GM19099 (cell line): ENCODE results near the gene RSAD1.

ENCODE experiments used
- POLR2A ChIP-seq: IDR thresholded peaks from 3 replicates; pipeline ENCODE4 v1.6.1; 2011; ENCODE audit warnings: low read depth; ENCODE audit not compliant: insufficient read length; ENCODE audit errors: extremely low read depth

RSAD1 gene

DNA sequence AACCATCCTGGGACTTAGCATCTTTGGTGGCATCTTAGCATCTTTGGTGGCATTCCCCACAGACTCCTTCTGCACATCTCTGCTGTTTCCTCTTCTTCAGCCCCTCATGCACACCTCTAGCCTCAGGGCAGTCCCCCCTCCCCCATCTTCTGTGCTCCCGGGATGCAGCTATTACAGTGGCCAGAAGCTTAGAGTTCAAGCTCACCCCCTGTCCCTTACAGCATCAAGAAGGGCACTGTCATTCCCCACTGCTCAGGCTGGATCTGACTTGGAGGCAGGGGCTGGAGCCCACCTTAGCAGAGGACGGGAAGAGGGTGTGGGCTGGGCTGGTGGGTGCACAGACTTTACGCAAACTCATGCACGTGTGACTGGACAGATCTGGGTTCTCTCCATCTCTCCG lies 54.5 kb downstream of the RSAD1 start:
- TF ChIP-seq POLR2A, result no peak

DNA sequence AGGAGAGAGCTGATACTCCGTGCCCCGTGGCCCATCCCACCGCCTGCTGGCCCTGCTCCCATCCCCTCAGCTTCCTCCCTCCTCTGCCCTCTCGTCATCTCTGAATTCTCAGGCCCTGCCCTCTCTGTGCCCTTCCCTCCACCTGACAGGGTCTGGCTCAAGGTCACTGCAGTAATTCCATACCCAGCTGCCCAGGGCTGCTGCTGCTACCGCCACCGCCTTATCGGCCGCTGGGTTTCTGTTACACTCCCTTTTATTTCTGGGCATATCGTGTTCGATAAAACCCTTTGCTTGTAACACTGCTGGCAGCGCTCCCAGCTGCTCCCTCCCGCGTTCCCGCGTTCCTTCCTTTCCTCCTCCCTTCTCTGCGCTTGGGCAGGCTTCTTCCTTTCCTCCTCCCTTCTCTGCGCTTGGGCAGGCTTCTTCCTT lies 55.1 kb downstream of the RSAD1 start:
- no peak for TF ChIP-seq POLR2A

DNA sequence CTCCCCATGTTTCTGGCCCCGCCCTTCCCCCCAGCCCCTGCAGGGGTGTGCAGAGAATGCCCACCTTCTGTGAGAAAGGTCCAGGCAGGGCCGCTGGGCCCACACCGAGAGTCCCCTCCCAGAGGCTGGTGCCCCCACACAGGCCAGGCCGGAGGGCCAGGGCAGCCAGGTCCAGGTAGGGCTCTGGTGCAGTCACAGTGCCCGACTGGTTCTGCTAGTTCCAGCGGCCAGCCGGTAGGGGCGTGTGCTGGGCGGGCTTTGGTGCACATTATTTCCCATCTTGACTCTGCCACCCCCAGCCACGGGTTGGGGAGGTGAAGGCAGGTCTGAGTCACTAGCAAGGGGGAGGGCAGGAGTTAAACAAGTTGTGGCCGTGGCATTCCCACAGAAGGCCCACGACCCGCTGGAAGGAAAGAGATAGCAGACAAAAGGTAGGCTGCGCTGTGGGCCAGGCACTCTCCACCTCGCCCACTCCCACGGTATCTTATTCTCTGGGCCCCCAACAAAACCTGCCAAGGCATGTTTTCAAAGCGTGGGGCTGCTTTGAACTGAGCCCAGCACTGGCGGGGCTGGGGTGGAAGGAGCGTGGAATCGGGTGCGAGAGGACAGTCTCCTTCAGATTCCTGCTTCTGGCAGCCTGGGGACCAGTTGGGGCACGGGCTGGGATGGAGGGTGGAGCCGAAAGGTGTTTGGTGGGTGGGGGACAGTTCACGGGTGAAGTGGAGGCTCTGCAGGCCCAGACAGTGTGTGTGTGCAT lies 55.7 kb downstream of the RSAD1 start:
- TF ChIP-seq POLR2A, result no peak

DNA sequence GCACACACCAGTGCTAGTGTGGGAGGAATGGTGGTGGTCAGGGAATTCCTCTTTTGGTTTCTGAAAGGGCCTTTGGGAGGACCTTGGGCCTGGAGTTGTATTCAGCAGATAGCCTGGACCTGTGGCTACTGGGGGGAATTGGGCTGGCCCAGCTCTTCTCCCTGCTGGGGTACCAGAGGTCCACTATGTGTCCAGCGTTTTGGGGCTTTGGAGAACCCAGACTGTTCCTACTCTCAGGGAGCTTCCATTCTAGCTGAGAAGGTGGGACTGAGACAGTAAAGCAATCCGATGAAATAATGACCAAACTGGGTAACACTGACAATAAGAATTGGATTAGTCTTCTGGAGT lies 56.3 kb downstream of the RSAD1 start:
- TF ChIP-seq POLR2A, result no peak

DNA sequence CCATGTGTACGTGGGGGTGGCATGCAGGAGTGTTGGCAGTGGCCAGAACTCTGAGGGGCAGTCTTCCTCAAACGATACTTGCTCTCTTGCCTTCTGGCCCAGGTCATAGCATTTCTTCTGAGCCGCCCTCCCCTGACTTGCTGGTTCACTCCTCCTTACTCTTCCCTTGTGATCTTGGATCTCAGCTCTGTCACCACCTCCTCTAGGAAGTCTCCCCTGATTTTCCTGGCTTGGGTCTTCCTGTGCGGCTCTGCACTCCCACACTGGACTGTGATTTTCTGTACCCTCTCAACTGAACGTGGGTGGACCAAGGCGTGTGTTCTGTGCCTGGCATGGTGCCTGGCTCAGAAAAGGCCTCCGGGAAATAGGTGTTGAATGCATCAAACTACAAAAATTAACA lies 56.7 kb downstream of the RSAD1 start:
- no peak for TF ChIP-seq POLR2A
